HAP-1 (cell line): Measurements from ENCODE around the gene ARHGAP15.

ENCODE experiments used
- DNase-seq, 2 experiments: peaks; one replicate each; pipeline ENCODE4 v3.0.0-alpha.2; 2016 to 2020; ENCODE audit warnings: low spot score in 2 of 2
- H3K27me3 ChIP-seq: fragments of 250-450 bp; sonication (Bioruptor Pico); 2 replicates; pipeline ENCODE4 v1.5.1; 2020; ENCODE audit warnings: low read depth, mild to moderate bottlenecking, moderate library complexity
- H3K36me3 ChIP-seq: fragments of 250-450 bp; sonication (Bioruptor Pico); replicated peaks from 2 replicates; pipeline ENCODE4 v1.5.1; 2020; ENCODE audit warnings: mild to moderate bottlenecking
- H3K4me1 ChIP-seq: fragments of 250-450 bp; sonication (Bioruptor Pico); 2 replicates; pipeline ENCODE4 v1.5.1; 2020; ENCODE audit warnings: mild to moderate bottlenecking
- H3K4me3 ChIP-seq: fragments of 250-450 bp; sonication (Bioruptor Pico); 2 replicates; pipeline ENCODE4 v1.5.1; 2020; ENCODE audit warnings: mild to moderate bottlenecking, moderate library complexity
- H3K9me3 ChIP-seq: fragments of 250-450 bp; sonication (Bioruptor Pico); 2 replicates; pipeline ENCODE4 v1.5.1; 2020; ENCODE audit warnings: mild to moderate bottlenecking, moderate library complexity
- in situ Hi-C: fragments of 300-500 bp; cut with MboI; formaldehyde crosslinking; loops from 3 replicates; pipeline ENCODE4 v1.14.3; 2020; ENCODE audit warnings: low sequenced_read_pairs, inconsistent platforms, mixed read lengths

The ARHGAP15 gene

DNA sequence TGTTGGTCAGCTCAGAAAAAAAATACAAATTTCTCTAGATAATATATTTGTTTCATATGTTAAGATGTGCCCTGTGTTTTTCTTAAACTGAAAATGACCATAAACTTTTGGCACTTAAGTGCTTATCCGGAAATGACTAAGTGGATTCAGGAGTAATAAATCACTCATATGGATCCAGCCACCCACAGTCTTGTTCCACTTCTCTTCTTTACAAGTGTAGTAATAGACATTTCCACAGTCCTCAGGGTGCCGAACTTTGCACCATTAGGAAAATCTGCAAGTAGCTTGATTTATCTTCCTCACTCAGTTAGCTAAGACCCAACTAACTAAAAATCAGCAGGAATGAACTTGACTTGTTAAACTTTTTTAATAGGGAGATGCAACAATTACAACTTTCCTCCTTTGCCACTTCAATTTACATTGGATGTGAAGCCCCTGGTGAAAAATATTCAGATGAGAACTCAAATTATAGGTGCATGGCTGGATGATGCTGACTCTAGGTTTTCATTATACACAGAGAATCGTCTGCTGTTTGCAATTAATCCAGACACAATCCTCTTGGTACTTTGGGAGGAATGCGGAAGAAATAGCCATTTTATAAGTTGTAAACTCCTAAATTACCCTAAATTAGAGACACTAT is 322.5 kb downstream of the ARHGAP15 start:
- Histone ChIP-seq H3K36me3 (no peaks in the 10 kb centered on the region), H3K4me1 (peaks cover 22% of the 10 kb centered on the region), H3K9me3 (no peaks in the 10 kb centered on the region), H3K4me3 (no peak overlapping the region), H3K27me3 (no peaks in the 10 kb centered on the region)
- in situ Hi-C loops = no loop called here
- DNase-seq = peak in 1 of 2 experiments; percentile 23

DNA sequence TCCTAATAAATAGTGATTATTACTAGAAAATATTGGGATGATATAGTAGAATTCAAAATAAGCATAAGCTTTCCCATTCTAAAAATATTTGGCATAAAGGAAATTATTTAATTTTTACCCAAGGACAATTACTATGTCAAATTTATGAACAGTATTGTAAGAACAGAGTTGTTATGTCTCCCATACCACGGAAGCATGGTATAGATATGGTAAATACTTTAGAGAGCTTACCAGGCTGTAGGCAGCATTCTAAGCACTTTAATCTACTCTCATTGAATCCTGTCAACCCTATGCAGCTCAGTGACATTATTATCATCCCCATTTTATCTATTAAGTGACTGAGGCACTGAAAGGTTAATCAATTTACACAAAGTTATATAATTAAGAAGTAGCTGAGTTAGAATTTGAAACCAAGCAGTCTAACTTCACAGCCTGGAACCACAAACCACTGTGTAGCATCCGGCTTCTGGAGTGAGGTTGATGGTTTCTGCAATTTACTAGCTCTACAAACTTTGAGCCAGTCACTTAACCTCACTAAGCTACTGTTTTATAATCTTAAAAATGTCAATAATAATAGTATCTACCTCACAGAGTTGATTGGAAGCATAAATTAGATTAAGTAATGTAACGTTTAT is 323.7 kb downstream of the ARHGAP15 start:
- H3K4me1 ChIP-seq = peaks cover 22% of the 10 kb centered on the region
- in situ Hi-C loops = no loop called here
- H3K4me3 ChIP-seq = no peak overlapping the region
- H3K9me3 ChIP-seq = no peaks in the 10 kb centered on the region
- no peak for DNase-seq
- no peaks in the 10 kb centered on the region for H3K36me3 ChIP-seq
- no peaks in the 10 kb centered on the region for H3K27me3 ChIP-seq

DNA sequence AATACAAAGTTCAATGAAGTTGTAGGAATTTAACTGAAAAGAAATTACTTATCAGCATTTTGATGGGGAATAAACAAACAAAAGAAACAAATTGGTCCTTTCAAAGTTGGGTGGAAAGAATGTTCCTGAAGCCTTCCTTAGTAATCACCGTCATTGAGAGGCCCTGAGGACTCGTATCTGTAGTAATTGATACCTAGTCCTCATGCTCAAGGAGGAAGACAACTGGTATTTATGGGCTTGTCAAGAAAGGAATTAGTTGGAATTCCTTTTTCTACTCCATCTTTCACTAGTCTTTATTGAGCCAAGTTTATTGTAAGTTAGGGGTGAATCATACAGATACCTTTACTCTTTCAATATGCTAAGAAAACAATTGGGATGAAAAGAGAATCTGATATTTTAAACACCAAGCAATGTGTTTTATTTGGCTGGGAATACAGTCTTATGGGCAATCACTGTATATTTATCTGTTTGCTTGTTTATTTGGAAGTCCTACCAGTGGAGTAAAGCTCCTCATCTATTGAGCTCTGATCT is 324.8 kb downstream of the ARHGAP15 start:
- no peaks in the 10 kb centered on the region for H3K36me3 ChIP-seq
- H3K4me3 ChIP-seq = no peak overlapping the region
- H3K9me3 ChIP-seq = no peaks in the 10 kb centered on the region
- no peaks in the 10 kb centered on the region for H3K27me3 ChIP-seq
- in situ Hi-C loops = no loop called here
- peaks cover 20% of the 10 kb centered on the region for H3K4me1 ChIP-seq
- DNase-seq = no peak

DNA sequence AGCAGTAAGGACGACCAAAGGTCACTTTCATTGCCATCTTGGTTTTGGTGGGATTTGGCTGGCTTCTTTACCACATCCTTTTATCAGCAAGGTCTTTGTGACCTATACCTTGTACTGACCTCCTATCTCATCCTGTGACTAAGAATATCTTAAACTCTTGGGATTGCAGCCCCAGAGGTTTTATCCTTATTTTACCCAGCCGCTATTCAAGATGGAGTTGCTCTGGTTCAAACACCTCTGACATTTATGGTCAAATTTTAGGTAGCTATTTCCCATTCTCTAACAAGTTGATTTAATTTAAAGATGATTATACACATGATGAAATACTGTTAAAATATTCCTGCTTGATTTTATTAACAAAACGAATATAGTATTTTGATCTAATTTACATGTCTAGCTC is 326.1 kb downstream of the ARHGAP15 start:
- peaks cover 16% of the 10 kb centered on the region for H3K4me1 ChIP-seq
- in situ Hi-C loops = no loop called here
- H3K27me3 ChIP-seq = no peaks in the 10 kb centered on the region
- DNase-seq = no peak
- H3K36me3 ChIP-seq = no peaks in the 10 kb centered on the region
- no peak overlapping the region for H3K4me3 ChIP-seq
- H3K9me3 ChIP-seq = no peaks in the 10 kb centered on the region

DNA sequence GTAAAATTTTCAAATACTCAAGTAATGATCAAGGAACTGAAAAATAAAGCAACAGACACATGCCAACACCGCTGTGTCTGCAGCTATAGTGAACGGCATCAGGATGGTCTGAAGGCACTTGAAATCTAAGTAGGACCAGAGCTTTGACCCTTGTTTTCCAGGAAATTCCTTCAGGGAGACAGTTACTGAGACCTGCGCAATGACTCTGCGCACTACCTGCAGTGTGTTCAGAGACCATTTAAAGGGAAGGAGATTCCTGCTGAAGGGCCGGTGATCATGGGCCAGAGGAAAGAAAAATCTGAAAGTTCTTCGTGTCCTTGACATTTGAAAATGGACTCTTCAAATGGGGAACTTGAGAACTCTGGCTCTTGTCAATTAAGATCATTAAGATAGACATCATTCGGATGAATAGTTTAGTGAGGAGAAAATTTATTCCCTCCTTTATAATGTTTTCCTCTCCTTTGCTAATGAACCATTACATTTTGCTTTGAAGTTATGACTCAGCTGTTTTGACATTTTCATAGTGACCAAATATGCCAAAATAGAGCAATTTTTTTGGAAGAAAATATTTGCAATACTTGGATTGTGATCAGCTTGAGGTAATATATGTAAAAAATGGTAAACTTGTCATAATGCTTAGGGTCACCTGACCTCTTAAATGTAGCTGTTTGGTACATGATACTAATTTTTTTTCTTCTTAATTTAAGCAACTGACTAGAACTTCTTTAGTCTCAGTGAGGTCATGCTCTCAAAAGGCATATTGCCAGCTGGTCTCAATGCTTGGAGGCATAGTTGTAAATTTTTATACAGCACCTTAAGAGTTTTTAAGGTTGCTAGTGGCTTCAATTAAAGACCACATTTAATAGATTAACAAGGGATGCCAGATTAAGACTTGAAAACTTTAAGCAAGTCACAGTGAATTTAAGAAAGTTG is 329.3 kb downstream of the ARHGAP15 start:
- H3K9me3 ChIP-seq = no peaks in the 10 kb centered on the region
- in situ Hi-C loops = no loop called here
- DNase-seq = no peak

DNA sequence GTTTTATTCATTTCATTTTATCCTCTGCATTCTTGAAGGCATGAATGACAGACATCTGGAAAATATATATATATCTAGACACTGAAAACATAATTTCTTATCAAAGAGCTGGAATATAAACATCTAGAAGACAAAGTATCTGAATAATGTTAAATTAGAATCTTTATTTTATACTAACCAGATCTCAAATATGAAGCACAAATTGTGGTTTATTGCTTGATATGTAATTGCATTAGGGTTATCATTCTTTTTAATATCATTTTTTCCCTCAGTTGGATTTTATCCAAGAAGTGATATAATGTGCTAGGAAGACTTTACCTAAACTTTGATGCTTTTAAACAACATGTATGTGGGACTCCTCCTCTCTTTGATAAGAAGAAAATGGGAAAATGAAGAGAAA is 331.2 kb downstream of the ARHGAP15 start:
- no peak for DNase-seq
- no peak overlapping the region for H3K4me3 ChIP-seq
- no peaks in the 10 kb centered on the region for H3K9me3 ChIP-seq
- H3K4me1 ChIP-seq = peaks cover 3% of the 10 kb centered on the region
- in situ Hi-C loops = no loop called here
- no peaks in the 10 kb centered on the region for H3K36me3 ChIP-seq
- no peaks in the 10 kb centered on the region for H3K27me3 ChIP-seq

More for the DNA sequence above, 329.3 kb downstream of the ARHGAP15 start:
- H3K27me3 ChIP-seq = no peaks in the 10 kb centered on the region
- no peaks in the 10 kb centered on the region for H3K36me3 ChIP-seq
- H3K4me1 ChIP-seq = no peaks in the 10 kb centered on the region
- H3K4me3 ChIP-seq = no peak overlapping the region

DNA sequence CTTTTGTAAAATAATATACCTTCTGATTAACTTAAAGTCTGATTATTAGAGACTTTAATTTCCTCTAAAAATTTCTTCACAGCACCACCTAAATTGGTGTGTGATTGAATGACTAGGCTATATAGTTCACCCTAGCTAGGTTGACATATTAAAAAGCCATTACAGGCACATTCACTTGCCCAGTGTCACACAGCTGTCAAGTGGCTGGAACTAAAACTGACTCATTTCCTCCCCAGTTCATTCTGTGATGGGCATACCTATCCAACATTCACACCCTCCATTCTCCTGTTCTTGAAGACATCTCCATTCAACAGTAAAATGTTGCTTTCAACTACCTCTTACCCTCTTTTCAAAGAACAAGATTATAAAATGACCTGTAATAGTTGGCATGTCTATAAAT is 334.5 kb downstream of the ARHGAP15 start:
- DNase-seq = no peak
- H3K4me3 ChIP-seq = no peak overlapping the region
- H3K36me3 ChIP-seq = no peaks in the 10 kb centered on the region
- in situ Hi-C loops = no loop called here
- no peaks in the 10 kb centered on the region for H3K9me3 ChIP-seq
- H3K4me1 ChIP-seq = peaks cover 20% of the 10 kb centered on the region
- H3K27me3 ChIP-seq = no peaks in the 10 kb centered on the region

DNA sequence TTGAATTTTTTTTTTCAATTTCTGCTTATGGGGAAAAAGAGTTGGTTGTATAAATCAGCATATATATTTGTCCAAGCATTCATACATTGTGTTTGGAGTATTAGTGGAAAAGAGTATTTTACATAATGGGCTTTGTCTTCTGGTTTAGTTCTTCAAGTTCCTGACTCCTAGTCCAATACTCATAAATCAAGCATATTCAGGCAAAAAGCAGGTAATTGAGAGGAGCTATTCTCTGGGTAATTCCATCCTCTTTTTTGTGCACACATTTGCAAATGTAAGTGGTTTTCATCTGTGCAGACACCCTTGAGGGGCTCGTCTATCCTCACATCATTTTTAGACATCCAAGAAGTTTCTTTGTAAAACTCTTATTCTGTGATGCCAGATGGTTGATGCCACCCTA is 337.2 kb downstream of the ARHGAP15 start:
- no peaks in the 10 kb centered on the region for H3K27me3 ChIP-seq
- H3K9me3 ChIP-seq = no peaks in the 10 kb centered on the region
- in situ Hi-C loops = no loop called here
- no peak overlapping the region for H3K4me3 ChIP-seq
- H3K36me3 ChIP-seq = no peaks in the 10 kb centered on the region
- peaks cover 20% of the 10 kb centered on the region for H3K4me1 ChIP-seq
- DNase-seq = peak; percentile 25 to 96

DNA sequence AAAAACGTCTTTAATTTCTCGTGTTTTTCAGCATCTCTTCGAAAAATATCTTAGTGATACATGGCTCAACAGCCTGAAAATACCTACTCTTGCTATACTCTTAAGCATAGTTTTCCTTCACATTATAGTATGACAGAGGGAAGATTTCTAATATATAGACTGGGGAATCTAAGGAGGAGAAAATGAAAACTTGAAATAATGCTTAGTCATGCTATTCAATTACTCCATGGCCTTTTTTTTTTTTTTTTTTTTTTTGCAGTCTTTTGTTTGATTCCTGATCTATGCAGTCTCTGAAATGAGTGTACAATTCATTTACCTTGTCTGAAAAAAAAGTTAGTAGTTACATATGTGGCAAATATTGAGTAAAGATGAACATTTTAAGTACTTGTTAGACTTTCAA is 337.8 kb downstream of the ARHGAP15 start:
- no peak for DNase-seq
- Histone ChIP-seq H3K4me3 (no peak overlapping the region), H3K9me3 (no peaks in the 10 kb centered on the region), H3K4me1 (peaks cover 20% of the 10 kb centered on the region), H3K36me3 (no peaks in the 10 kb centered on the region), H3K27me3 (no peaks in the 10 kb centered on the region)
- in situ Hi-C loops = no loop called here

DNA sequence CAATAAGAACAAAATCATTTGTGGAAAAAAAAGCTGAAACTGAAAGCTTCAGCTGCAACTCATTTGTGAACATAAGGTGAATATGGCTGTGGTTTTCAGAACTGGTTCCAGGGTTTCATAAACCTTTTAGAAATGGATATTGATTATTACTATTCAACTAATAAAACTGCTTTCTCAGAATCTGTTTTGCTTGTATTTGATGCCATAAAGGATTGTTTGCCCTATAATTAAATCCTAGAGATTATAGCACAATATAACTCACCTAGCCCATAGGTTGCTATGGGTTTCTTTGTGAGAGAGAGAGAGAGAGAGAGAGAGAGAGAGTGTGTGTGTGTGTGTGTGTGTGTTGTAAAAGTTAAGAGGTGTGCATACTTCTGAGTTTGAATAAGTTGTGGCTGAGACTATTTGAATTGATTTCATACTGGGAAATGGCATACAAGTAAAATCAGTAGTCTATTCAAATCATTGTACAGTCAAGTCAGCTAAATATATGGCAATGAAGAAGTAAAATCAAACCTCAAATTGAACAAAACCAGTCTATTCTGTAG is 339.2 kb downstream of the ARHGAP15 start:
- DNase-seq = no peak
- no peaks in the 10 kb centered on the region for H3K27me3 ChIP-seq
- in situ Hi-C loops = no loop called here
- no peaks in the 10 kb centered on the region for H3K9me3 ChIP-seq
- no peak overlapping the region for H3K4me3 ChIP-seq
- peaks cover 20% of the 10 kb centered on the region for H3K4me1 ChIP-seq
- H3K36me3 ChIP-seq = no peaks in the 10 kb centered on the region

DNA sequence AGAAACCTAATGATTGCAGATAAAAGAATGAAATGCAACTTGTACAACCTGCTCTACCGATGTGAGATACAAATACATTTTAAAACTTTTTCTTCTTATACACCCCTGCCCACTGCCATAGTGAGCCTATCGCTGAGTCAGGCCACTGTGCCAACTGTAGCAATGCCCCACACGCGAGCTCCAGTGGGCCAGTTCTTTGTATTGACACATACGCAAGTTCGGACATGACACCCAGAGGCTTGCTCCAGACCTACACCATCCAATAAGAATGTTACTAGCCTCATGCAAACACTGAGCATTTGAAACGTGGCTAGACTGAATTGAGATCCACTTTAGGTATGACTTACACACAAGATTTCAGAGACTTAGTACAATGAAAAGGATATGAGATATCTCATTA is 340.1 kb downstream of the ARHGAP15 start:
- in situ Hi-C loops = no loop called here
- DNase-seq = no peak
- Histone ChIP-seq H3K4me3 (no peak overlapping the region), H3K27me3 (no peaks in the 10 kb centered on the region), H3K36me3 (no peaks in the 10 kb centered on the region), H3K9me3 (no peaks in the 10 kb centered on the region), H3K4me1 (peaks cover 20% of the 10 kb centered on the region)

DNA sequence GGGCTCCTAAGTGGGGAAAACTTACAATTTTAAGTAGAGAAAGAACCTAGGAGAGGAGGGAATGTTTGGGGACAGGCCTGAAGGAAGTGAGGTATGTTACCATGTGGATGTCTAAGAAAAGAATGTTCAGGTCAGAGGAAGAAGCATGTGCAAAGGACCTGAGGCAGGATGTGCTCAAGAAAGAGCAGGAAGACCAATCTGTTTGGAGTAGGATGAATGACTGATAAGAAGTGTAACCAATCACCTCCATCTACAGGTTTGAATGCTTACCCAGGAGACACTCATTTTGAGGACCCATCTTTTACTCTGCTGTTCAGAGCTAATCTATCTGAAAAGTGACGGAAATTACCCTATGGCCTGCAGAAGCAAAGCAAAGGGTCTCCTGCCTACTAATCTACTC is 342.3 kb downstream of the ARHGAP15 start:
- Histone ChIP-seq H3K9me3 (no peaks in the 10 kb centered on the region), H3K4me1 (peaks cover 15% of the 10 kb centered on the region), H3K27me3 (no peaks in the 10 kb centered on the region), H3K36me3 (no peaks in the 10 kb centered on the region), H3K4me3 (no peak overlapping the region)
- DNase-seq = no peak
- in situ Hi-C loops = no loop called here

DNA sequence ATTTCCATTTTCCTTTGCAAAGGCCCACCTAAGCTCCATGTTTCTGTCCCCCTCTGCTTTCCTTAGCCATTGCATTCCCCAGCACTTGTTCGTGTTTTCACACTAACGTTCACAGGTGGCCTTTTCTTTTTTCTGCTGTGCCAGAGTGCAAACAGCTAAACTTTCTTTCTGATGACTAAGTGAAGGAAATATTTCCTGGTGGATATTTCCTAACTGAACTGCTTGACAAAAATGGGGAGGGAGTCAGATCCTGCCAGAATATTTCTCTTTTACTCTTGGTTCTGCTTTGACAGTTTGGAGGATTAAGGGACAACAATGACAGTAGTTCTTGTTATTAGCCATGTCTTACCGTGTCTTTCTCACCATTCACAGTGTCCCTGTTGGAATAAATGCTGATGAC is 344.0 kb downstream of the ARHGAP15 start:
- DNase-seq = no peak

More for the DNA sequence above, 344.0 kb downstream of the ARHGAP15 start:
- Histone ChIP-seq H3K4me1 (peaks cover 13% of the 10 kb centered on the region), H3K9me3 (no peaks in the 10 kb centered on the region), H3K27me3 (no peaks in the 10 kb centered on the region), H3K36me3 (no peaks in the 10 kb centered on the region), H3K4me3 (no peak overlapping the region)
- in situ Hi-C loops = no loop called here
